Stimulated activated naive CD8-positive, alpha-beta T cell treated with anti-CD3 and anti-CD28 coated beads, Interleukin-15, amount 100 ng/mL, for 72 hours (primary cell): ENCODE results near the gene ARHGAP24.
"Not testable (repeated sequence)": the region's sequence is repeated elsewhere in the genome, so short reads cannot be mapped to it uniquely, and the experiment has no call there.

ENCODE experiments used
- ATAC-seq: fragments of 150-1000 bp; cut with Tn5 transposase; 2 replicates; pipeline ENCODE4 v1.10.0; 2021; ENCODE audit warnings: mild to moderate bottlenecking, moderate library complexity
- DNase-seq, 2 donors: peaks; one replicate each; pipeline ENCODE4 v3.0.0; 2021 to 2022
- H3K27ac Mint-ChIP-seq, 2 donors: one replicate each; pipeline ENCODE4 v1.8.0; 2022; ENCODE audit warnings: mild to moderate bottlenecking in 2 of 2, mixed read lengths in 2 of 2, moderate library complexity in 2 of 2
- H3K27me3 Mint-ChIP-seq: one replicate; pipeline ENCODE4 v1.8.0; 2022; ENCODE audit warnings: mixed read lengths
- H3K4me1 Mint-ChIP-seq: one replicate; pipeline ENCODE4 v1.8.0; 2022; ENCODE audit warnings: mild to moderate bottlenecking, mixed read lengths
- H3K4me3 Mint-ChIP-seq, 2 donors: one replicate each; pipeline ENCODE4 v1.8.0; 2022; ENCODE audit warnings: mild to moderate bottlenecking in 2 of 2, mixed read lengths in 2 of 2, moderate library complexity in 1 of 2
- H3K9me3 Mint-ChIP-seq, 2 donors: one replicate each; pipeline ENCODE4 v1.8.0; 2022; ENCODE audit warnings: mixed read lengths in 2 of 2

ARHGAP24 gene

GRCh38 chr4:85812776-85813175, 337.8 kb downstream of the ARHGAP24 start:
- Mint-ChIP-seq H3K4me1 (peaks cover 8% of the 10 kb centered on the region), H3K4me3 (no peak overlapping the region)

GRCh38 chr4:85815796-85816459, 341.0 kb downstream of the ARHGAP24 start:
- Mint-ChIP-seq H3K4me3 (no peak overlapping the region), H3K9me3 (peaks cover 0 to 19% of the 10 kb centered on the region in 2 donors), H3K4me1 (peaks cover 8% of the 10 kb centered on the region), H3K27ac (peak overlapping the region in 1 of 2 donors; percentile 45), H3K27me3 (no peaks in the 10 kb centered on the region)
- DNase-seq (no peak), ATAC-seq (no peak)

More at GRCh38 chr4:85812776-85813175, 337.8 kb downstream of the ARHGAP24 start:
- Mint-ChIP-seq H3K27me3 (no peaks in the 10 kb centered on the region), H3K27ac (no peak overlapping the region), H3K9me3 (peaks cover 0 to 19% of the 10 kb centered on the region in 2 donors)
- no peak for ATAC-seq
- DNase-seq, result no peak

GRCh38 chr4:85818700-85819099, 343.8 kb downstream of the ARHGAP24 start:
- DNase-seq (no peak), ATAC-seq (no peak)
- no peak overlapping the region for H3K4me3 Mint-ChIP-seq
- no peaks in the 10 kb centered on the region for H3K27me3 Mint-ChIP-seq
- H3K4me1 Mint-ChIP-seq, result peaks cover 8% of the 10 kb centered on the region
- peaks cover 0 to 19% of the 10 kb centered on the region in 2 donors for H3K9me3 Mint-ChIP-seq
- no peak overlapping the region for H3K27ac Mint-ChIP-seq

DNA sequence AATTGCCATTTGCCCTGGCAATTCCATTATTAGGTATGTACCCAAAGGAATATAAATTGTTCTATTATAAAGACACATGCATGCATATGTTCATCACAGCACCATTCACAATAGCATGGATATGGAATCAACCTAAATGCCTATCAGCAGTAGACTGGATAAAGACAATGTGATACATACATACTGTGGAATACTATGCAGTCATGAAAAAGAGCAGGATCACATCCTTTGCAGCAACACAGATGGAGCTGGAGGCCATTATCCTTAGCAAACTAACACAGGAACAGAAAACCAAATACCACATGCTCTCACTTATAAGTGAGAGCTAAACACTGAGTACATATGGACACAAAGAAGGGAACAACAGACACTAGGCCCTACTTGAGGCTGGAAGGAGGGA, 345.2 kb downstream of the ARHGAP24 start:
- not testable (repeated sequence) for H3K4me3 Mint-ChIP-seq, DNase-seq, H3K4me1 Mint-ChIP-seq, H3K27ac Mint-ChIP-seq, H3K27me3 Mint-ChIP-seq, ATAC-seq, H3K9me3 Mint-ChIP-seq

DNA sequence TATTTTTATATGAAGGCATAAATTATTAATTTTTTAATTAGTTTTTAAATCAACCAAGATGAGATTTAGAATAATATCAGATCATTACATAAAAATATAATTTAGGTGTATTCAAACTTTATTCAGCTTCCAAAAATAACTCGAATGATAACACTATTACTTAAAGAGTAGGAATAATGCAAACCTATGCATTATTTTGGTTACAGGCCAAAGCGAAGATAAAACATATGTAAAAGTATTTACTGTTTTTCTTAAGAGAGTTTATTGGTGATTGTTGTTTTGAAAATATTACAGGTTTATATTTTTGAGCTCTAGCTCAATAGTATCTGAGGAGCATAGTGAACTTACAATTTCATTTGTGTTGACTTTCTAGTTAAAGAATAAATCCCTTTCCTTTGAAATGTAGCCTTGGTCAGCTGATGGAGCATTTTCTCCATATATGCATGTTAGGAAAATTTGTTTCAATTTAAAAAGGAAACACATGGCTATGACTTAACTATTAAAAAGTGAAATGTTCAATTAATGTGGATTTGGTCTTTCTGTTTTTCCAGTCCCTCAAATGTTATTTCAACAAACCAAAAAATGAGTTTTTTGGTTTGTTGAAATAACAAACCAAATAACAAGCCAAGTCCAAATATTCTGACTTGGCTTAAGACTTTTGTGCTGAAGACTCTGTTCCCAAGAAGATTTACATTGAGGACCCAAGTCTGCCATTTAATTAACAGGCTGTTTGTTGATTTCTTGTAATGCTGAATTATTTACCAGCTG, 346.9 kb downstream of the ARHGAP24 start:
- Mint-ChIP-seq H3K4me3 (no peak overlapping the region), H3K27me3 (no peaks in the 10 kb centered on the region), H3K27ac (no peak overlapping the region), H3K9me3 (no peaks in the 10 kb centered on the region), H3K4me1 (no peaks in the 10 kb centered on the region)
- DNase-seq (no peak), ATAC-seq (no peak)

- H3K4me1 Mint-ChIP-seq, result no peaks in the 10 kb centered on the region
- DNase-seq (no peak), ATAC-seq (no peak)
- no peaks in the 10 kb centered on the region for H3K9me3 Mint-ChIP-seq
- no peaks in the 10 kb centered on the region for H3K27me3 Mint-ChIP-seq
- no peak overlapping the region for H3K4me3 Mint-ChIP-seq
- H3K27ac Mint-ChIP-seq, result no peak overlapping the region
These were observed 348.3 kb downstream of the ARHGAP24 start for GRCh38 chr4:85823295-85823694.

GRCh38 chr4:85824166-85824945, 349.4 kb downstream of the ARHGAP24 start:
- H3K9me3 Mint-ChIP-seq, result no peaks in the 10 kb centered on the region
- no peak overlapping the region for H3K4me3 Mint-ChIP-seq
- H3K27me3 Mint-ChIP-seq, result no peaks in the 10 kb centered on the region
- no peak for ATAC-seq
- H3K27ac Mint-ChIP-seq, result no peak overlapping the region
- no peaks in the 10 kb centered on the region for H3K4me1 Mint-ChIP-seq
- no peak for DNase-seq

DNA sequence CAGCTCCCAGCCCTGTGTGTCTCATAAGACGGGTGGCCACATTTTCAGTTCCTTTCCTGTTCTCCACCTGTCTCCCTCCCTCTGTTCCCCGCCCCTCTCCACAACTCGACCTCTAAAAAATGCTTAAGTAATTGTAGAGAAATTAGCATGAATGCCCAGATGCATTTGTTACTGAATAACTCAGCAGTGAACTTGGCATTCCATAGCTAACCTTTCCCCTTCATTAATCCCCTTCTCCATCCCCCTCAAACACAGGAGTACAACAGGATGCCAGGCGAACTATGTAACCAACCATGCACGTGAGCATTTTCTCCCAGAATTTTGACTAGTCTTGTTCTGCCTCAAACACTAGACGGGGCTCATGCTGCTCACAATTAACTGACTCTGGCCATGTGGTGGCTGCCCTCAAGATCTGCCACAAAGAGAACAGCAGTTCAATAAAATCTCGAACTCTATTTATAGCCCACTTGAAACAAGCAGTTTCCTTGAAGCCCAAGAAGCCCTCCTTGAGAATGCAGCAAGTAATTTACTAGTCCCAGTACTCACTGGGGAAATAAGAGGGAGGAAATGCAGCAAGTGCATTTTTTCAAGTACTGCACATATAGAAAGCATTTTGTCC, 351.2 kb downstream of the ARHGAP24 start:
- DNase-seq, result no peak
- H3K4me1 Mint-ChIP-seq, result no peaks in the 10 kb centered on the region
- ATAC-seq, result no peak
- H3K9me3 Mint-ChIP-seq, result no peaks in the 10 kb centered on the region
- no peaks in the 10 kb centered on the region for H3K27me3 Mint-ChIP-seq
- H3K4me3 Mint-ChIP-seq, result no peak overlapping the region
- H3K27ac Mint-ChIP-seq, result no peak overlapping the region

DNA sequence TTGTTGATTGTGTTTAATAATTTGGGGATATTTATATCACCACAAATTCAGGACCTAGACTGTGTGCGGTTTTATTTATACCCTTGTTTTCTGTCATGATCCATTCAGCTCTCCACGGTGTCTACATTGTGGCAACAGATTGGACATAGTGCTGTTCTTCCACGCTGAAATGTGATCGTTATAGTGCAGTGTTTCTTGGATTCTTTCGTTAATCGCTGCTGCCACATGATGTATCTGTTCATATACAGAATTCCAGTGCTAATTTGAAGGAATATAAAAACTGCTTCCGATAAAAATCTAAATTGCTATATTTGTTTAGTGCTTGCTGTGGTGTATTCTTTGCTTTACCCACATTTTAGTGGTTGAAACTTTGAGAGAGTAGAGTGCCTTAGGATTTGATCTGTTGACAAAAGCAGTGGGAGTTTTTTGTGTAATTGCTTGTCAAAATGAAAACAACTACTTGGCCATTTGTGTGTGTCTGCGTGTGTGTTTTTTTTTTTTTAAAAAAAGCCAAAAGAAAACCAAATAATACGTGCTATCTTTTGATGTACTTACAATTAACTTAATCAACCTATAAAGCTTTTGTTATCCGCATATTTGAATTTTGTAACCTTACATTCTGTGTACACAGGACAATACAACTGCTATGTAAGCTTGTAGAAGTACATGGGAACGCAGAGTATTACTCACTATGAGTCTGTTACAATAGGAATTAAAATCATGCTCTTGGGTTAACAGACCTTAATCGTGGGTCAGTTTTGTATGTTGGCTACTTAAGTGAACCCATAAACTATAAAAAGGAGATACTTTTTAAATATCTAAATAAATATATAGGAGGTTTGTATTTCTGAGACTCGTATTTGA, 353.3 kb downstream of the ARHGAP24 start:
- Mint-ChIP-seq H3K27ac (no peak overlapping the region), H3K9me3 (no peaks in the 10 kb centered on the region), H3K4me1 (no peaks in the 10 kb centered on the region), H3K27me3 (no peaks in the 10 kb centered on the region), H3K4me3 (no peak overlapping the region)
- no peak for DNase-seq
- no peak for ATAC-seq

DNA sequence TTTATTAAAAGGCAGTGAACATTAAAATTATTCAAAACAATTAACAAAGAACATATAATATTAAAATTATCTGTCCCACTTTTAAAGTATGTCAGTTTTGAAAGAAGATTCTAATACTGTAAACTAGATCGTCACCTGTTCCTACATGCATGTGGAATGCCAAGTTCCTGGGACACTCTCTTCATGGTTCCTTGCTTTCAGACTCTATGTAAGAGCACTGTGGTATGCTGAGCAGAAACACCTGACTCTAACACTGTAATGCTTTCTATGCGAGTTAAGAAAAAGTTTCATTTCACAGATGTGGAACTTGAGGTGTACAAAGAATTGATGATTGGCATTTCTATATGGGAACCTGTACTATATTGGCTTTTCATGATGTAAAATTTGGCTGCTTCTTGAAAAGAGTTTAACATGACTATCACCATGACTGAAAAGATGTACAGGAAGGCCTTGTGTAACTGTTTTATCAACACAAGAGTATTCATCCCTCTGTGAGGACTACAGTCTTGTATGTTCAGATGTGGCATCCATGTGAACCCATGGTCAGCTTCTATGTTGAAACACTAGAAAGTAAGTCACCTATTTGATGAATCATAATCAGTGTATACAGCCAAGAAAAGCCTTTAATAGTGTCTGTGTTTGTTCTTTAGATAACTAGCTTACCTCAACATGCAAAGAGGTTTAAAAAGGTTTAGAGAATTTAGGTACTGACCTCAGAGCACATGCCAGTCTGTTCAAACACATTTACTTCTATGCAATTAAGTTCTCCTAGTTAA, 354.5 kb downstream of the ARHGAP24 start:
- no peak overlapping the region for H3K4me3 Mint-ChIP-seq
- H3K27me3 Mint-ChIP-seq, result no peaks in the 10 kb centered on the region
- no peak for ATAC-seq
- no peak overlapping the region for H3K27ac Mint-ChIP-seq
- DNase-seq, result no peak
- no peaks in the 10 kb centered on the region for H3K9me3 Mint-ChIP-seq
- no peaks in the 10 kb centered on the region for H3K4me1 Mint-ChIP-seq

GRCh38 chr4:85831647-85832046, 356.7 kb downstream of the ARHGAP24 start:
- no peak overlapping the region for H3K27ac Mint-ChIP-seq
- H3K9me3 Mint-ChIP-seq, result no peaks in the 10 kb centered on the region
- no peak overlapping the region for H3K4me3 Mint-ChIP-seq
- ATAC-seq (no peak), DNase-seq (no peak)
- no peaks in the 10 kb centered on the region for H3K4me1 Mint-ChIP-seq
- no peaks in the 10 kb centered on the region for H3K27me3 Mint-ChIP-seq

DNA sequence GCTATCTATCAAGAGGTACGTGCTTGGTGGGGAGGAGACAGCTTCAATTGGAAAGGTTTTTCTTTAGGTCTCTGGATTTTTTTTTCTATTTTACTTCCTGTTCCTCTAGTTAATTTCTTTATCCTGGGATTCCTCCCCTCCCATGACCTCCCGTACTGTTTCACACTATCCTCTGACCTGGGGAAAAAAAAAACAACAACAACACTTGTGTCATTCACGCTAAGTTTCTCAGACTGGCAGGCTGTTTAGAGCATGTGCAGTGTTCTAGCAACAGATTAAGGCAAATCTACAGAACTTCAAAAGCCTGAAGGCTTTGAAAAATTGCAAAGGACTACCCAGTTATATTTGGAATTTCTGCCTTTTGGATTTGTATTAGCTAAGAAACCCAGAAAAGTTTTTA, 358.4 kb downstream of the ARHGAP24 start:
- no peaks in the 10 kb centered on the region for H3K9me3 Mint-ChIP-seq
- H3K27me3 Mint-ChIP-seq, result no peaks in the 10 kb centered on the region
- DNase-seq, result no peak
- ATAC-seq, result no peak
- H3K4me1 Mint-ChIP-seq, result no peaks in the 10 kb centered on the region
- H3K4me3 Mint-ChIP-seq, result no peak overlapping the region
- H3K27ac Mint-ChIP-seq, result no peak overlapping the region

DNA sequence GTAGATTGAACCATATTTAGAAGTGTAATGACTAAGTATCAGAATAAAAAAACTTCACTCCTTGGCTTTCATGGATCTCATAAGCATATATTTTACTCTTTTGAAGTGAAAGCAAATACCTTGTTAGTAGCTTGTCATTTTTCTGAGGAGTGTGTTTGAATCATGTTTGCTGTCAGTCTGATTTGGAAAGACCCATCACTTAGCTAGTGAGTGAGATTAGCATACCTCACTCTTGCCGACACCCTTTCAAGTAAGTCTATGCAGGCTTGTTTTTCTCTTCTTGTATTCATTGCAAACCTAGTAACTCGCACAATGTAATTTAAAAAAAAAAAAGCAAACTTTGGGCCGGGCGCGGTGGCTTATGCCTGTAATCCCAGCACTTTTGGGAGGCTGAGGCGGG, 360.0 kb downstream of the ARHGAP24 start:
- Mint-ChIP-seq H3K4me1 (no peaks in the 10 kb centered on the region), H3K27ac (no peak overlapping the region), H3K9me3 (peaks cover 4 to 6% of the 10 kb centered on the region in 2 donors), H3K4me3 (no peak overlapping the region), H3K27me3 (no peaks in the 10 kb centered on the region)
- DNase-seq, result no peak
- no peak for ATAC-seq
